Activated T-helper 9 cell treated with anti-CD3 and anti-CD28 coated beads, Interleukin-2, amount 50 U/mL, for 16 hours (primary cell): ENCODE results near the gene FANCE.

Source experiments
- DNase-seq: peaks from one replicate; pipeline ENCODE4 v3.0.0-alpha.2; 2020; ENCODE audit warnings: low read depth

FANCE gene

GRCh38 chr6:35468181-35468979 is 16.2 kb downstream of the FANCE start, which contains the start of gene RPL10A:
TSS of gene RPL10A (plus strand) at chr6:35468401. CDS start at chr6:35468435, 34 bp downstream.
- peak; percentile 91 for DNase-seq

DNA sequence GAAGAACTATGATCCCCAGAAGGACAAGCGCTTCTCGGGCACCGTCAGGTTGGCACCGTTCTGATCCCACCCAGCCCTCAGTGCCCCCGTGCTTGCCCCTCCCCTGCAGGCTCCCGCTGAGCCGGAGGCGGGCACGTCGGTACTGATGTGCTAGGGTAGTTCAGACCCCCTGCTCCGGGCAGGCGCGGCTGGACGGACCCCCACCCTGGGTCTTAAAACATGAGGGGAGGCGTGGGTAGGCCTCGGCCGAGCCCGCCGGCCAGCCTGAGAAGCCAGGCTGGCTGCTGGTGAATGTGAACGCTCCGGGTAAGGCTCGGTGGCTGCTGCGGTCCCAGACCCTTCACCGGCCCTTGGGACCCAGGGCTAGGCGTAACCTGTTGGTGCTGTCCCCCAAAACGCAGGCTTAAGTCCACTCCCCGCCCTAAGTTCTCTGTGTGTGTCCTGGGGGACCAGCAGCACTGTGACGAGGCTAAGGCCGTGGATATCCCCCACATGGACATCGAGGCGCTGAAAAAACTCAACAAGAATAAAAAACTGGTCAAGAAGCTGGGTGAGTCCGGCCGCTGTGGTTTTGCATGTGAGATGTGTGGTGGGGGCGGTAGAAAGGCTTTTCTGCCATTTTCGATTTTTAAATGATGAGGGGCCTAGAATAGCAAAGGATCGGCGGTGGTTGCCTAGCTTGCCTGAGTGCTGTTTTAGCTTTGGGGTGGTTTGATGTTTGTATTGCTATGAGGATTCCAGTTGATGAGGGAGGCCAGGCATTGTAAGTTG is 17.0 kb downstream of the FANCE start:
- DNase-seq = no peak

DNA sequence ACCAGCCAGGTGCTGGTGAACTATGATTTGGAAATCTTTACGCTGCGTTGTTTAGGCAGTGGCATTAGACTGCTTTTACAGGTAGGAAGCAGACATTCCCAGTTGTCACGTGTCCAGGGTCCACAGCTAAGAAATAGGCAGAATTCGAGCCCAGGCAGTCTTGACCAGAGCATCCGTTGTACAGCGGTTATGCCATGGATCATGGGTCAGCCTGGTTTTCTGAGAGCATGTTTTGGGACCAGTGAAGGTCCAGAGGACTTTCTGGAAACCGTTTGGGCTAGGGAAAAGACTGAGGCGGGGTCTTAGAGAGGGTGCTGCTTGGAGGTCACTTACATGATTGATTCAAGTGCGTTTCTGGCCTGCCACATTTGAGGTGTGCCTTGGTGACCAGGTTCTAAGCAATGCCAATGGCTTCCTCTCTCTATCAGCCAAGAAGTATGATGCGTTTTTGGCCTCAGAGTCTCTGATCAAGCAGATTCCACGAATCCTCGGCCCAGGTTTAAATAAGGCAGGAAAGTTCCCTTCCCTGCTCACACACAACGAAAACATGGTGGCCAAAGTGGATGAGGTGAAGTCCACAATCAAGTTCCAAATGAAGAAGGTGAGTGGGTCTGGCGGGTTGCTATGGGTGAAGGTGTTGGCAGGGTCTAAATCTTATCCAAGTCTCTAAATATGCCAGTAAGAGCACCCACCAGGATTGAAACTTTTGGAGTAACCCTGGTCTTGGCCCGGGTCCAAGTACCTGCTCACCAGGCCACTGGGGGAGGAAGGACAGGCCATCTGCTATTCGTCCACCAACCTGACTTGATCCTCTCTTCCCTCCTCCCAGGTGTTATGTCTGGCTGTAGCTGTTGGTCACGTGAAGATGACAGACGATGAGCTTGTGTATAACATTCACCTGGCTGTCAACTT is 17.9 kb downstream of the FANCE start:
- DNase-seq = no peak

DNA sequence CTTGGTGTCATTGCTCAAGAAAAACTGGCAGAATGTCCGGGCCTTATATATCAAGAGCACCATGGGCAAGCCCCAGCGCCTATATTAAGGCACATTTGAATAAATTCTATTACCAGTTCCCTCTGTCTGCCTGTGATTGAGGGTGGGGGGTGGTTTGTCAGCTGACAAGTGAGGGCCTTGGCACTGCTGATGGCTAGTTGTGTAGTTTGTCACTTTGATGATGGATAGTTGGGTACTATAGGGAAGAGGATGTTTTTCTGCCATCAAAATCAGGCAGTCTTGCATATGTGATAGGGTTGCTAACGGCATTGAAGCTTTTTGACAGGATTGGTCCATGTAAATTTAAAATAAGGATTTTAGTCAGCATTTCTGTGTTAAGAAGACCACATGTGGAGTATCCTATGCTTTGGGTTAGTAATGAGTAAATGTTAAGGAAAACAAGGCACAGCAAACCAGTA is 18.6 kb downstream of the FANCE start:
- no peak for DNase-seq

DNA sequence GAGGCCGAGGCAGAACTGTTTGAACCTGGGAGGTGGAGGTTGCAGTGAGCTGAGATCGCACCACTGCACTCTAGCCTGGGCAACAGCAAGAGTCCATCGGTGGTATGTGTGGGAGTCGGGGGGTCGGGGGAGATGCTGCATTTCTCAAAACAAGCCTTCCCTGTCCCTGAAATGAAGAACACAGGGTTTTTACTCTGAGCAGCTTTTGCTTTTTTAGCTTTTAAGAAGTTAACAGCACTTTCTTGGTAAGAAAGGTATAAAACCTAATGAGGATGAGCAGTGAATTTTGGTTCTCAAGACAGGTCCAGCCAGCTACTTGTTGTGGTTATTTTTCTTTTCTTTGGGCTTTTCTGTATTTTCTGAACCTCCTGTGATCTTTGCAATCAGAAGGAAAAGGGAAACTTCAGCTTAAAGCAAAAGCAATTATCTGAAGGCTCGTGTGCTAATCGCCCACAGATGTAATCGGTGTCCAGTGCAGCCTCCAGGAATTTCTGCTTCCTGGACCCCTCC is 19.8 kb downstream of the FANCE start:
- DNase-seq = no peak

GRCh38 chr6:35473075-35473849 is 21.1 kb downstream of the FANCE start:
- DNase-seq = no peak

GRCh38 chr6:35473850-35474130 is 21.7 kb downstream of the FANCE start:
- DNase-seq = no peak

GRCh38 chr6:35474131-35474941 is 22.2 kb downstream of the FANCE start:
- no peak for DNase-seq

GRCh38 chr6:35474942-35475570 is 22.9 kb downstream of the FANCE start:
- DNase-seq = no peak

- no peak for DNase-seq
These were observed 23.4 kb downstream of the FANCE start for GRCh38 chr6:35475573-35475972.

DNA sequence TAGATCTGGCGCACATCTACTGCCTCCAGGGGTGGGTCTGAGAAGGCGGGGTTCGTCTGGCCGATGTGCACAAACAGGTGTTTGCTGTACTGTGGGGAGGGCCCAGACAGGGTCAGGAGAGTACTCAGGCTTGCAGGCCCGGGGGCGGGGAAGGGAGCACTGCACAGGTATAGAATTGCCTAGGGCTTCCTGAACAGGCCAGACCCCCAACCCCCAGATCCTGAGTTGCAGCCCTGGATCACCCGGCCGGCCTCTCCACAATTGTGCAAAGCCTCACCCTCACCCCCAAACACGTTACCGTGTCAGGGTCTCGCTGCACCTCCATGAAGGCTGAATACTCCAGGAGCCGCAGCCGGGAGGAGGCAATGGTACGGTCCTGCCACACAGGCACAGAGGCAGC is 23.9 kb downstream of the FANCE start:
- no peak for DNase-seq

GRCh38 chr6:35477028-35477427 is 24.9 kb downstream of the FANCE start:
- no peak for DNase-seq

DNA sequence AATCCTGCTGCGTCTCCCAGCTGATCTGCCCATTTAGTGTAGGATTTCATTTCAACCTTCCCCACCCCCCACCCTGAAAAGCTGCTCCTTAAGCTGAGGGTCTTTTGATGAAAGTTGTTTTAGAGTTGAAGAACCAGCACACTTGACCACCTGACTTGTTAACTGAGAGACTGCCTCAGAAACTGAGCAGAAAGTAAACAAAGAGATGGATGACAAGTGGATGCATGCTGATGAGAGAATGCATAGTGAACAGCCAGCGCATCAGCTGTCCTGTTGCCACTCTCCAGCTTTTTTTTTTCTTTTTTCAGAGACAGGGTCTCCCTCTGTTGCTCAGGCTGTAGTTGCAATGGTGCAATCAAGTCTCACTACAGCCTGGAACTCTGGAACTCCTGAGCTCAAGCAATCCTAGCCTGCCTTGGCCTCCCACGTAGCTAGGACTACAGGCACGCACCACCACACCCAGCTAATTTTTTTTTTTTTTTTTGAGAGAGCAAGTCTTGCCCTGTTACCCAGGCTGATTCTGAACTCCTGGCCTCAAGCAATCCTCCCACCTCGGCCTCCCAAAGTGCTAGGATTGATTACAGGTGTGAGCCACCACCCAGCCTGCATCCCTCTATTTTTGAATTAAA is 25.5 kb downstream of the FANCE start:
- DNase-seq = no peak

GRCh38 chr6:35478259-35478658 is 26.1 kb downstream of the FANCE start:
- no peak for DNase-seq

GRCh38 chr6:35480176-35480575 is 28.0 kb downstream of the FANCE start:
- no peak for DNase-seq

DNA sequence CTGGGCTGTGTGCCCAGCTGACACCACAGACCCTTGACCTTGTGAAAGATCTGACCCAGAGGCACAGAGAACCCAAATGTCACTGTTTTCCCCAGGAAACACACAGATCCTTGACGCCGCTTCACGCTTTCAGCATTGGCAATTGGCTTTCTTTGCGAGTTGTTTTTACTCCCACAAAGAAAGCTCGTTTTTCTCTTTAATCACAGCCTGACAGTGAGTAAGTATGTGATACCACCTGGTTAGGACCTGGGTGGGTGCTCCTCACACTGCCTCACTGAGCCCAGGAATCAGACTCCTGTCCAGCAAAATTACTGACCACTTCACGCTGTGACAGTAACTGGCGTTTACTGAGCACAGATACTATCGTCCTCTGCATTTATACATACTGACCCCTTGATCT is 29.1 kb downstream of the FANCE start:
- DNase-seq = no peak

DNA sequence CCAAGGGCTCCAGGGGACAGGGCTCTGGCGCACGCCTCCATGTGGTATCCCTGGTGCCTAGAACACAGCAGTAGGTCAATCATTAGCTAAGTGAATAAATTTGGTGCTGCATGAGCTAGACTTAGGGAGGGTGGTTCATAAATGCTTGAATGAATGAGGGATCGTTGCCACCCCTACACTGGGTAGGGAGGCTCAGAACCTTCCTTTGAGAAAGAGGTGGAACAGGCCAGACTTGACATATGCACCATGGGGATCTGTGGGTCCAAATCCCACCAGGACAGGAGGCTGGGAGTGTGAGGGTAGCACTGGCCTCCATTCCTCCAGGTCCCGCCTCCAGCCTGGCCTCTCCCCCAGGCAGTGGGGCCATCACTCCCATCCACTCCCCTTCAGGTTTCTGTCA is 30.9 kb downstream of the FANCE start:
- DNase-seq = no peak

GRCh38 chr6:35483490-35483889 is 31.4 kb downstream of the FANCE start:
- DNase-seq = no peak

- no peak for DNase-seq
These were observed 31.9 kb downstream of the FANCE start for GRCh38 chr6:35483893-35484645.
